ENCODE measurements around the gene RGCC. TPM values are rescaled to one million over a fixed set of nuclear protein-coding genes. Genes with fewer than 3 reads are reported as not detected.

The RGCC gene
- total and polyA plus RNA-seq, 2 donors (not counting 3 experiments of a cell fraction or from before 2014, with no cell fraction given), result 112 to 138 TPM

- no TSS peak for BruUV-seq (replicated peaks)
- H3K27me3 ChIP-seq (ENCODE audit: control insufficient read depth in 2 of 2, insufficient read depth in 2 of 2, low read length in 2 of 2), result peaks cover 11 to 12% of the 10 kb centered on the region in 2 experiments
- H2AFZ ChIP-seq (ENCODE audit: low read depth, low read length), result peak overlapping the region; percentile 92
- intact Hi-C loops (cut with micrococcal nuclease), result loop anchor here (5.0 kb wide), 1 partner anchor 589 kb away; the partner anchor contains the start of gene DGKH
- CTCF ChIA-PET, result interaction anchor here (1.0 to 5.7 kb wide), 7 partner anchors 9 to 194 kb away, joined by 3 to 97 read pairs (median 6); no protein-coding TSS in a partner anchor
- H3K9ac ChIP-seq (replicated peaks; ENCODE audit: extremely low read depth, insufficient read depth, low read length), result peak overlapping the region; percentile 84
- peaks cover 2 to 5% of the 10 kb centered on the region in 2 experiments for H3K36me3 ChIP-seq (ENCODE audit: control insufficient read depth in 2 of 2, extremely low read depth in 1 of 2, insufficient read depth in 2 of 2, low read length in 2 of 2)
- H3K4me3 ChIP-seq (replicated peaks in 1 of 3; ENCODE audit: insufficient read depth in 1 of 3, low read depth in 1 of 3, low read length in 3 of 3), result peak overlapping the region; percentile 56 to 90 (median 66)
- POLR2A ChIA-PET, result no interaction called here
- peaks cover 12% of the 10 kb centered on the region for H3K79me2 ChIP-seq (ENCODE audit: control insufficient read depth, insufficient read depth, low read length)
- FAIRE-seq (peak; percentile 63), DNase-seq (ENCODE audit: low read depth, low spot score) (peak; percentile 52)
- peaks cover 2% of the 10 kb centered on the region for H4K20me1 ChIP-seq (replicated peaks; ENCODE audit: control insufficient read depth, extremely low read depth, insufficient read depth, low read length)
- H3K4me2 ChIP-seq (ENCODE audit: insufficient read depth, low read length), result peak overlapping the region; percentile 45
- H3K4me1 ChIP-seq (ENCODE audit: control insufficient read depth, extremely low read depth, insufficient read depth, low read length), result peaks cover 24% of the 10 kb centered on the region
- no peaks in the 10 kb centered on the region for H3K9me1 ChIP-seq (replicated peaks; ENCODE audit: control insufficient read depth, extremely low read depth, insufficient read depth, low read length)
- dilution Hi-C loops (cut with MboI; ENCODE audit: extremely low pct_ligation_motif_present, low sequenced_read_pairs), result no loop called here
- H3K9me3 ChIP-seq (replicated peaks; ENCODE audit: control insufficient read depth, insufficient read depth, low read length), result no peaks in the 10 kb centered on the region
- TF ChIP-seq MAX (IDR thresholded peaks at IDR 0.05; ENCODE audit: insufficient read depth, insufficient read length) (no peak), FOS (IDR thresholded peaks at IDR 0.05; ENCODE audit: borderline replicate concordance, insufficient read depth, low read length) (no peak), POLR2AphosphoS5 (IDR thresholded peaks at IDR 0.05; ENCODE audit: insufficient read depth, low read depth, low read length) (peak; percentile 18)
- peak overlapping the region; percentile 49 for H3K27ac ChIP-seq (ENCODE audit: insufficient read depth, low read depth, low read length)
These were observed 924 bp downstream of the RGCC start for GRCh38 chr13:41458187-41458760.

- H4K20me1 ChIP-seq (replicated peaks; ENCODE audit: control insufficient read depth, extremely low read depth, insufficient read depth, low read length), result peaks cover 2% of the 10 kb centered on the region
- peaks cover 11 to 12% of the 10 kb centered on the region in 2 experiments for H3K27me3 ChIP-seq (ENCODE audit: control insufficient read depth in 2 of 2, insufficient read depth in 2 of 2, low read length in 2 of 2)
- ChIA-PET POLR2A (no interaction called here), CTCF (interaction anchor here (0.7 to 5.7 kb wide), 11 partner anchors 8 to 197 kb away, joined by 3 to 97 read pairs (median 5); no protein-coding TSS in a partner anchor)
- H3K36me3 ChIP-seq (ENCODE audit: control insufficient read depth in 2 of 2, extremely low read depth in 1 of 2, insufficient read depth in 2 of 2, low read length in 2 of 2), result peaks cover 2 to 5% of the 10 kb centered on the region in 2 experiments
- no peaks in the 10 kb centered on the region for H3K9me1 ChIP-seq (replicated peaks; ENCODE audit: control insufficient read depth, extremely low read depth, insufficient read depth, low read length)
- BruUV-seq (replicated peaks), result TSS peak; percentile 1
- peak overlapping the region; percentile 12 for H3K27ac ChIP-seq (ENCODE audit: insufficient read depth, low read depth, low read length)
- dilution Hi-C loops (cut with MboI; ENCODE audit: extremely low pct_ligation_motif_present, low sequenced_read_pairs), result no loop called here
- intact Hi-C loops (cut with micrococcal nuclease), result loop anchor here (5.0 kb wide), 1 partner anchor 588 kb away; the partner anchor contains the start of gene DGKH
- peak overlapping the region; percentile 45 for H3K4me2 ChIP-seq (ENCODE audit: insufficient read depth, low read length)
- DNase-seq (ENCODE audit: low read depth, low spot score) (peak; percentile 63), FAIRE-seq (peak; percentile 86)
- H3K9ac ChIP-seq (replicated peaks; ENCODE audit: extremely low read depth, insufficient read depth, low read length), result peak overlapping the region; percentile 84
- peaks cover 29% of the 10 kb centered on the region for H3K4me1 ChIP-seq (ENCODE audit: control insufficient read depth, extremely low read depth, insufficient read depth, low read length)
- no peak for TF ChIP-seq POLR2A (IDR thresholded peaks at IDR 0.05; ENCODE audit: low read depth, low read length)
- TF ChIP-seq EZH2 (IDR thresholded peaks at IDR 0.05; ENCODE audit: borderline replicate concordance, low read depth, low read length, severe bottlenecking), result no peak
- TF ChIP-seq FOS (IDR thresholded peaks at IDR 0.05; ENCODE audit: borderline replicate concordance, insufficient read depth, low read length), result no peak
- TF ChIP-seq JUN (IDR thresholded peaks at IDR 0.05; ENCODE audit: borderline replicate concordance, insufficient read depth, insufficient read length, low read depth), result no peak
- peak; percentile 76 to 78 for TF ChIP-seq CTCF (IDR thresholded peaks at IDR 0.05; ENCODE audit: extremely low read depth in 1 of 2, insufficient read depth in 1 of 2, low read depth in 1 of 2, low read length in 2 of 2)
- TF ChIP-seq MAX (IDR thresholded peaks at IDR 0.05; ENCODE audit: insufficient read depth, insufficient read length), result no peak
- peak overlapping the region; percentile 92 for H2AFZ ChIP-seq (ENCODE audit: low read depth, low read length)
- H3K79me2 ChIP-seq (ENCODE audit: control insufficient read depth, insufficient read depth, low read length), result peaks cover 12% of the 10 kb centered on the region
- peak overlapping the region in 2 of 3 experiments; percentile 66 to 90 for H3K4me3 ChIP-seq (replicated peaks in 1 of 3; ENCODE audit: insufficient read depth in 1 of 3, low read depth in 1 of 3, low read length in 3 of 3)
- no peaks in the 10 kb centered on the region for H3K9me3 ChIP-seq (replicated peaks; ENCODE audit: control insufficient read depth, insufficient read depth, low read length)
These were observed 1.5 kb downstream of the RGCC start for GRCh38 chr13:41458761-41459431.
